Measurements from ENCODE around the gene IGF2BP2.
"Not testable (repeated sequence)": the region's sequence is repeated elsewhere in the genome, so short reads cannot be mapped to it uniquely, and the experiment has no call there.

IGF2BP2 gene

DNA sequence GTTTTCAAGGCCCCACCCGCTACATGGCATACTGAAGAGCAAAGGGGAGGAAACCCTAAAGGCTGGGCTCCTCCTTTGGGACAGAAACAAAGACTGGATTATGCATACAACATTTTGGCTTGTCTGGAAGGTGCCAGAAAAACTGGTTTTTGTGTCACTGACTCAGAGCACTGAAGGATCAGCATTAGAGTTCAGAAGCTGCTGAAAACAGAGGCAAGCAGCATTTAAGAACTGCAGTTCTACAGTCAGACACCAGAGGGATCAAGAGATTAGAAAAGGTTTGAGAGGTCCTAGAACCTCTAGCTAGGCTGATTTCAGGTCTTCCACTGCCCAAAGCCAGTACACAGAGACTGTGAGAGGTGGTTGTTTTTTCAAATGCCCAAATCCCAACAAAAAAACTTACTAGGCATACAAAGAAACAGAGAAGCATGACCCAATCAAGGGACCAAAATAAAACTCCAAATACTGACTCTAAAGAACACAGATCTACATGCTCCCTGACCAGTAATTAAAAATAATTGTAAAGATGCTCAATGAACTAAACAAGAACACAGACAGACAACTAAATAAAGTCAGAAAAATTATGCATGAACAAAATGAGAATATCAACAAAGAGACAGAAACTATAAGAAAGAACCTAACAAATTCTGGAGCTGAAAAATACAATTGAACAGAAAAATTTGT lies 147.6 kb downstream of the IGF2BP2 start:
- Mint-ChIP-seq H3K27ac (no peak overlapping the region), H3K4me1 (no peaks in the 10 kb centered on the region), H3K4me3 (no peak overlapping the region)

GRCh38 chr3:185667574-185667973 lies 157.3 kb downstream of the IGF2BP2 start:
- Mint-ChIP-seq H3K27ac (no peak overlapping the region), H3K4me1 (no peaks in the 10 kb centered on the region), H3K27me3 (peaks cover 28% of the 10 kb centered on the region), H3K9me3 (no peaks in the 10 kb centered on the region), H3K4me3 (no peak overlapping the region)
- ATAC-seq (no peak), DNase-seq (no peak)

More for the DNA sequence above, 147.6 kb downstream of the IGF2BP2 start:
- ATAC-seq (peak; percentile 45), DNase-seq (no peak)
- Mint-ChIP-seq H3K9me3 (peaks cover 19 to 20% of the 10 kb centered on the region in 2 donors), H3K27me3 (peaks cover 33% of the 10 kb centered on the region)

- H3K27me3 Mint-ChIP-seq = peaks cover 28% of the 10 kb centered on the region
- H3K4me1 Mint-ChIP-seq = no peaks in the 10 kb centered on the region
- H3K4me3 Mint-ChIP-seq = no peak overlapping the region
- ATAC-seq (no peak), DNase-seq (no peak)
- H3K27ac Mint-ChIP-seq = no peak overlapping the region
- no peaks in the 10 kb centered on the region for H3K9me3 Mint-ChIP-seq
Observed at GRCh38 chr3:185663929-185664328, 160.9 kb downstream of the IGF2BP2 start.

DNA sequence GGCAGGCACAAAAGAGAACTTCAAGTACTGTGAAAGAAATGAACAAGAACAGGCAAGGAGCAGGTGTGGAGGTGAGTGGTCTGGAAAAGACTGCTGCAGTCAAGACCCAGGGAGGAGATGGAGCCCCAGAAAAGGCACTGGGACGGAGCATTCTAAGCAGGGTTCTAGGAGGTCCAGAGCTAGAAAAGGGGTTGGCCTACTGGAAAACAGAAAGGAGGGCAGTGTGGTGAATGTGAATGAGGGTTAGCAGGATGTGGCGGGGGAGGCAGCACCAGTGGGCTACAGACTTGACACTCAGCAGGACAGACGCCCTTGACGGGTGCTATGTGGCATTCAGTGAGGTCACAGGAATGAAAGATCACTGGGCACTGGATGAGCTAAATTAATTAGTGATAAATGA lies 163.1 kb downstream of the IGF2BP2 start:
- ATAC-seq (no peak), DNase-seq (no peak)

DNA sequence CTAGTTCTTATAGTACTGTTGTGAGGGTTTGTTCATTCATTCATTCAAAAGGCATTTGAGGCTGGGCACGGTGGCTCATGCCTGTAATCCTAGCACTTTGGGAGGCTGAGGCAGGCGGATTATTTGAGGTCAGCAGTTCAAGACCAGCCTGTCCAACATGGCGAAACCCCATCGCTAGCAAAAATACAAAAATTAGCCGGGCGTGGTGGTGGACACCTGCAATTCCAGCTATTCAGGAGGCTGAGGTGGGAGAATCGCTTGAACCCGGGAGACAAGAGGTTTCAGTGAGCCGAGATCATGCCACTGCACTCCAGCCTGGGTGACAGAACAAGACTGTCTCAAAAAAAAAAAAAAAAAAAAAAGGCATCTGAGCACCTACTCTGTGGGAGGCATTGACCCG lies 163.5 kb downstream of the IGF2BP2 start:
- H3K4me1 Mint-ChIP-seq, H3K27ac Mint-ChIP-seq, H3K4me3 Mint-ChIP-seq, H3K9me3 Mint-ChIP-seq, ATAC-seq, DNase-seq: not testable (repeated sequence)
- peaks cover 28% of the 10 kb centered on the region for H3K27me3 Mint-ChIP-seq

More for the DNA sequence above, 163.1 kb downstream of the IGF2BP2 start:
- Mint-ChIP-seq H3K4me3 (no peak overlapping the region), H3K9me3 (no peaks in the 10 kb centered on the region), H3K27ac (peak overlapping the region in 1 of 2 donors; percentile 8), H3K4me1 (no peaks in the 10 kb centered on the region), H3K27me3 (peaks cover 28% of the 10 kb centered on the region)

- ATAC-seq (peak; percentile 74), DNase-seq (peak; percentile 71 to 75)
- Mint-ChIP-seq H3K27ac (peak overlapping the region in 1 of 2 donors; percentile 51), H3K27me3 (peaks cover 20% of the 10 kb centered on the region), H3K4me3 (no peak overlapping the region), H3K4me1 (no peaks in the 10 kb centered on the region), H3K9me3 (no peaks in the 10 kb centered on the region)
Observed at GRCh38 chr3:185659942-185660921, 164.6 kb downstream of the IGF2BP2 start.

- no peak for DNase-seq
- H3K9me3 Mint-ChIP-seq = no peaks in the 10 kb centered on the region
- H3K4me1 Mint-ChIP-seq = no peaks in the 10 kb centered on the region
- H3K27ac Mint-ChIP-seq = no peak overlapping the region
- H3K4me3 Mint-ChIP-seq = no peak overlapping the region
- H3K27me3 Mint-ChIP-seq = peaks cover 7% of the 10 kb centered on the region
- ATAC-seq = no peak
Observed at GRCh38 chr3:185658943-185659342, 165.9 kb downstream of the IGF2BP2 start.

GRCh38 chr3:185658504-185658912 lies 166.3 kb downstream of the IGF2BP2 start:
- Mint-ChIP-seq H3K4me1 (no peaks in the 10 kb centered on the region), H3K27me3 (peaks cover 6% of the 10 kb centered on the region), H3K27ac (no peak overlapping the region), H3K9me3 (no peaks in the 10 kb centered on the region), H3K4me3 (no peak overlapping the region)
- no peak for DNase-seq
- ATAC-seq = no peak

DNA sequence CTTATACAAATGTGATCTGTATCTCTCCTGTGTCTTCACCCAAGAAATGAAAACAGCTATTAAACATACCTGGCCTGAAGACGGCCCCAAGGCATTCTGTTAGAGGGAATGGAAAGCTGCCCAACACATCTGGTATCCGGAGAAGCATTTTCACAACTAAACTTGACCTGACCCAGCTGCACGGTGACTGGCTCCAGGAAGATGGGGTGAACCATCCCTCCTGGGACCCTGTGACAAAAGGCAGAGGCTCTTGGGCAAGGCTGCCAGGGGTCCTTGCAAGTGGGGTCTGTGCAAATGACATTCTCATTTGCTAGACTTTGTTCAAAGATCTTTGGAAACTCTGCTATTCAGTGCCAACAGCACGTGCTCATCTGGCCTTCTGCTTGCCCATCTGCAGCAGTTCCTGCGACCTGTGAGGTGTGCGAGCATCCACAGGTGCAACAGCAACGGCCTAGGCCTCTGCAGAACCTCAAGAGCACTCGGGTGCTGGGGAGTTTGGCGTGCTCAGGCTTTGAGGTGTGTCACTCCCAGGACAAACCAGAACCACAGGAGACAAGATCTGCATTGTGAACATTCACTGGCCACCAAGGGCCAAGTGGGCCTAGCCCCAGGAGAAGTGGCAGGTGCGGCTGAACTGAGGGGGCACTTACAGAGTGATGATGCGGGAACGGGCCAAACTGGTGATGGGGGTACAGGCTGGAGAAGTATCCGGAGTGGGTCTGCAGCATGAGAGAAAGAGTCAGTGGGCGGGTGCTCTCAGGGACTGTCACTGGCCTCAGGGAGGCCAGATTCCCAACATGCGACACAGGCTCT lies 166.9 kb downstream of the IGF2BP2 start:
- H3K4me3 Mint-ChIP-seq = no peak overlapping the region
- no peak for DNase-seq
- no peak for ATAC-seq
- no peaks in the 10 kb centered on the region for H3K9me3 Mint-ChIP-seq
- no peaks in the 10 kb centered on the region for H3K4me1 Mint-ChIP-seq
- no peak overlapping the region for H3K27ac Mint-ChIP-seq
- H3K27me3 Mint-ChIP-seq = peaks cover under 1% of the 10 kb centered on the region

GRCh38 chr3:185657211-185657610 lies 167.6 kb downstream of the IGF2BP2 start:
- Mint-ChIP-seq H3K9me3 (no peaks in the 10 kb centered on the region), H3K27me3 (no peaks in the 10 kb centered on the region), H3K4me1 (no peaks in the 10 kb centered on the region), H3K4me3 (no peak overlapping the region), H3K27ac (no peak overlapping the region)
- DNase-seq (no peak), ATAC-seq (no peak)

DNA sequence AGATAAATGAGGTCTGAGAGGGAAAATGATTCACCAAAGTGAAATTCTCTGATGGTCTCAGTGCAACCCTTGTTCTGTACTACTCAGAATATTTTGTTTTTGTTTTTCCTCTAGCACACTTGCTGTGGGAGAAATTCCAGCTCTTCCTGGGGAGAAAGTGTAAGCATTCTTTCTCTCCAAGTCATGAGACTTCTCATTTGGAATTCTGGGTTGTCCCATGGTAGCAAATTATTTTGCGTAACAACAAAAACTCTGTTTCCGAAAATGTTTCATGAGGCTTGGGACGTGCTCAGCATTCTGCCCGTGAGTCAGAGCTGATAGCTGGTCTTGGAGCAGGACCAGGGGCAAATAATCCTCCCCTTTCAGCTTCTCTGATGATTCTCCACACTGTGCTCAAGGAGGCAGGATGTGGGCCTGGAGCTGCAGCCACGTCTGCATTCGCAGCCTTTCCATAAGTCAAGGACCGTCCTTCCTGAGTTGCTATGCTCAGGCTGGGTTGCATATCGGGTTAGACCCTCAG lies 168.5 kb downstream of the IGF2BP2 start:
- no peaks in the 10 kb centered on the region for H3K9me3 Mint-ChIP-seq
- DNase-seq (no peak), ATAC-seq (no peak)
- H3K27ac Mint-ChIP-seq = no peak overlapping the region
- no peaks in the 10 kb centered on the region for H3K4me1 Mint-ChIP-seq
- no peak overlapping the region for H3K4me3 Mint-ChIP-seq
- no peaks in the 10 kb centered on the region for H3K27me3 Mint-ChIP-seq

GRCh38 chr3:185655426-185656320 lies 169.2 kb downstream of the IGF2BP2 start:
- DNase-seq = no peak
- Mint-ChIP-seq H3K27me3 (no peaks in the 10 kb centered on the region), H3K4me3 (no peak overlapping the region), H3K27ac (no peak overlapping the region), H3K9me3 (no peaks in the 10 kb centered on the region), H3K4me1 (no peaks in the 10 kb centered on the region)
- no peak for ATAC-seq

DNA sequence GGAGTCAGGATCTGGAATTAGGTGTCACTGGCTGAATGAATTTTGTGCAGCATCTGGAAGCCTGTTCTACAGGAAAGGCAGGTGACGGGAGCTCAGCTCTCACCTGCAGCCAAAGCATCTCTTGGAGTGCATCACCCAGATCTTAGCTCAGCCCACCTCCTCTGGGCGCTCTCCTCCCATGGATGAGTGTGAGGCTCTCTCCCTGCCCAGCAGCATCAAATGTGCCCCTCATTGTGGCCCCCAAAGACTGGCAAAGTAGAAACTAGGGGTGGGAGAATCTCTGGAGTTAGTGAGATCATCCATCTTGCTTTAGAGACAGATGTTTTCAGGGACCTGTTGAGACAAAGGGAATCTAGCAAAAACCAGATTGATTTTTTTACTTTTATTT lies 170.1 kb downstream of the IGF2BP2 start:
- Mint-ChIP-seq H3K4me3 (no peak overlapping the region), H3K4me1 (no peaks in the 10 kb centered on the region), H3K9me3 (no peaks in the 10 kb centered on the region), H3K27me3 (no peaks in the 10 kb centered on the region), H3K27ac (no peak overlapping the region)
- ATAC-seq (no peak), DNase-seq (no peak)

- no peaks in the 10 kb centered on the region for H3K27me3 Mint-ChIP-seq
- H3K27ac Mint-ChIP-seq = no peak overlapping the region
- no peaks in the 10 kb centered on the region for H3K4me1 Mint-ChIP-seq
- ATAC-seq (no peak), DNase-seq (no peak)
- no peaks in the 10 kb centered on the region for H3K9me3 Mint-ChIP-seq
- H3K4me3 Mint-ChIP-seq = no peak overlapping the region
Observed at GRCh38 chr3:185653949-185654757, 170.7 kb downstream of the IGF2BP2 start.

Data from stimulated activated naive CD8-positive, alpha-beta T cell treated with anti-CD3 and anti-CD28 coated beads, Interleukin-15, amount 100 ng/mL, for 72 hours (primary cell).